ENCODE measurements around the gene PRG3. TPM values are rescaled to one million over a fixed set of nuclear protein-coding genes. Genes with fewer than 3 reads are reported as not detected.

Gene PRG3
- total and polyA plus RNA-seq, 9 of the 15 experiments (the other 6 are each of a cell fraction or from before 2014, with no cell fraction given) = 0.18 to 0.55 (median 0.38) TPM; not detected in 6

- TF ChIP-seq TAF1 (IDR thresholded peaks at IDR 0.05; ENCODE audit: control insufficient read depth, extremely low read depth, insufficient read depth, low read length, severe bottlenecking) (peak; percentile 86), KDM5B (IDR thresholded peaks at IDR 0.05; ENCODE audit: insufficient replicate concordance, low read depth, low read length) (peak; percentile 59), ZNF780A (CRISPR knock-in tag; IDR thresholded peaks at IDR 0.05) (no peak), THAP12 (CRISPR knock-in tag; IDR thresholded peaks at IDR 0.05) (peak; percentile 95), GABPA (tag; conservative IDR thresholded peaks at IDR 0.05; ENCODE audit: low read depth) (peak; percentile 94), ELF1 (tag; IDR thresholded peaks at IDR 0.05) (peak; percentile 68), ZNF146 (CRISPR knock-in tag; IDR thresholded peaks at IDR 0.05; ENCODE audit: unreplicated experiment) (peak; percentile 20), POLR2AphosphoS5 (IDR thresholded peaks at IDR 0.05; ENCODE audit: control insufficient read depth, insufficient read depth, low read depth, low read length) (peak; percentile 36; the same call in 1 of the 2 replicates), ZNF263 (CRISPR knock-in tag; IDR thresholded peaks at IDR 0.05; ENCODE audit: borderline replicate concordance) (peak; percentile 26; the same call in 1 of the 2 replicates), PKNOX1 (IDR thresholded peaks at IDR 0.05) (no peak), YY1 (IDR thresholded peaks at IDR 0.05; ENCODE audit: borderline replicate concordance in 1 of 3, control insufficient read depth in 1 of 3, extremely low read depth in 1 of 3, insufficient read depth in 3 of 3, insufficient read length in 1 of 3, insufficient replicate concordance in 2 of 3, low read depth in 1 of 3, low read length in 2 of 3) (peak in 1 of 3 experiments; percentile 38), PTRF (tag; IDR thresholded peaks at IDR 0.05) (no peak), ZNF324 (CRISPR knock-in tag; IDR thresholded peaks at IDR 0.05) (no peak), POLR2G (IDR thresholded peaks at IDR 0.05; ENCODE audit: low read depth, low read length) (peak; percentile 85), RB1 (IDR thresholded peaks at IDR 0.05; ENCODE audit: low read depth) (peak; percentile 93; the same call in 1 of the 2 replicates), MTA1 (IDR thresholded peaks at IDR 0.05; ENCODE audit: borderline replicate concordance) (no peak), PHF8 (IDR thresholded peaks at IDR 0.05; ENCODE audit: borderline replicate concordance, low read length) (peak; percentile 69; the same call in 1 of the 2 replicates), FOXP1 (CRISPR knock-in tag; IDR thresholded peaks at IDR 0.05) (0 out of 2 replicates have a peak, but pooled peaks have one; percentile 21), ZZZ3 (IDR thresholded peaks at IDR 0.05) (peak; percentile 88)
Observed at GRCh38 chr11:57335343-57336110, 45.4 kb downstream of the PRG3 start, which contains the start of gene SSRP1 (continued).

Data from K562 (cell line).